Gastroesophageal sphincter (tissue), 4 donors: Measurements from ENCODE around the gene DCDC2. TPM values are rescaled to one million over a fixed set of nuclear protein-coding genes. Genes with fewer than 3 reads are reported as not detected.
"Not testable (repeated sequence)": the region's sequence is repeated elsewhere in the genome, so short reads cannot be mapped to it uniquely, and the experiment has no call there.

Source experiments
- ATAC-seq: fragments of 150-250 bp; one replicate; pipeline ENCODE4 v1.9.1; 2016; ENCODE audit warnings: mild to moderate bottlenecking, moderate library complexity
- H3K27ac ChIP-seq, 4 donors: fragments of 200-600 bp; sonication (generic) in 3 of 4; 1 replicate in 3 of 4; 2 replicates in 1 of 4; pipeline ENCODE4 v1.5.1; 2016 to 2019
- H3K27me3 ChIP-seq: fragments of 200-600 bp; sonication (generic); one replicate; pipeline ENCODE4 v1.5.1; 2019
- H3K36me3 ChIP-seq, 2 donors: fragments of 200-600 bp; sonication (generic); one replicate each; pipeline ENCODE4 v1.5.1; 2019; ENCODE audit warnings: control low read depth in 1 of 2
- H3K4me1 ChIP-seq, 3 donors: fragments of 200-600 bp; sonication (generic); 1 replicate in 2 of 3; 2 replicates in 1 of 3; pipeline ENCODE4 v1.5.1; 2016 to 2019; ENCODE audit warnings: control low read depth in 2 of 3
- H3K4me3 ChIP-seq, 2 donors: fragments of 200-600 bp; sonication (generic); one replicate each; pipeline ENCODE4 v1.5.1; 2019; ENCODE audit warnings: mild to moderate bottlenecking in 1 of 2, moderate library complexity in 1 of 2
- H3K9me3 ChIP-seq, 3 donors: fragments of 200-600 bp; sonication (generic); one replicate each; pipeline ENCODE4 v1.5.1; 2017 to 2019; ENCODE audit warnings: control low read depth in 2 of 3
- EP300 ChIP-seq: sonication (generic); formaldehyde crosslinking; IDR thresholded peaks from one replicate; pipeline ENCODE4 v1.6.1; 2017; ENCODE audit warnings: antibody characterized with exemption, mild to moderate bottlenecking
- POLR2A ChIP-seq, 2 donors: fragments of 450-650 bp; IDR thresholded peaks; one replicate each; pipeline ENCODE4 v1.6.1; 2017; ENCODE audit warnings: antibody characterized with exemption in 2 of 2, mild to moderate bottlenecking in 2 of 2, moderate library complexity in 1 of 2
- POLR2AphosphoS5 ChIP-seq: sonication (generic); formaldehyde crosslinking; IDR thresholded peaks from one replicate; pipeline ENCODE4 v1.6.1; 2017; ENCODE audit warnings: antibody characterized with exemption
- WGBS, 2 donors: methylation state at CpG; one replicate each; pipeline ENCODE4 v1.1.5; 2018; ENCODE audit warnings: low coverage in 1 of 2; 5-methylcytosine and 5-hydroxymethylcytosine counted together
- total RNA-seq, 4 donors: library from RNA; depleted of rRNA; stranded (reverse); fragments of >200 nt; gene quantifications; one replicate each; pipeline ENCODE4 v1.1.0, GENCODE V29; 2016
- TF ChIP-seq, protein P1 (sequence below), 4 experiments: fragments of 200-600 bp in 2 of 4; fragments of 450-650 bp in 2 of 4; sonication (generic) in 1 of 4; IDR thresholded peaks; one replicate each; pipeline ENCODE4 v1.5.1; 2017 to 2019; ENCODE audit warnings: antibody characterized with exemption in 4 of 4, mild to moderate bottlenecking in 2 of 4, moderate library complexity in 2 of 4

The DCDC2 gene
- total RNA-seq, 4 donors from 2014 or later: 0.15 TPM; not detected in 3

DNA sequence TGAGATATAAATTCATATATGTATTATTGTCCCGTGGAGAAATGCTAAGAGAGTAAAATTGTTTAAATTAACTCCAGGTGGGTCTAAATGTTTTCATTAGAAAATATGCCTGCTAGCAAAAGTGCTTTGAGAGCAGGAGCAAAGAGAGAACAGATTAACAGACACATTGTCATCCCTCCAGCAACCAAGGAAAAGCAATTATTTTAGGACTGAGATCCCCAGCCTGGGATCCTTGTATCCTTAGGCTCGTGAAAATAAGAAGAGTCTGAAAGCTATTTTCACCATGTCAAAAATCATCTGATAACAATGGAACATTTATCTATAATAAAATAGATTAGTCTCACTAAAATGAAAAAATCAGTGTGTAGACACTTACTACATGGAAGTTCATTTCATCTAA is 33.3 kb upstream of the DCDC2 start:
- Histone ChIP-seq H3K27me3 (peaks cover 9% of the 10 kb centered on the region), H3K27ac (no peak overlapping the region), H3K9me3 (no peaks in the 10 kb centered on the region), H3K36me3 (no peaks in the 10 kb centered on the region), H3K4me1 (no peaks in the 10 kb centered on the region), H3K4me3 (no peak overlapping the region)
- WGBS, 2 donors: 25 to 41% methylated on average over 2 of the region's 2 CpGs
- TF ChIP-seq POLR2A (IDR thresholded peaks at IDR 0.05) (no peak), POLR2AphosphoS5 (no peak), EP300 (no peak)
- TF ChIP-seq, protein P1, sequence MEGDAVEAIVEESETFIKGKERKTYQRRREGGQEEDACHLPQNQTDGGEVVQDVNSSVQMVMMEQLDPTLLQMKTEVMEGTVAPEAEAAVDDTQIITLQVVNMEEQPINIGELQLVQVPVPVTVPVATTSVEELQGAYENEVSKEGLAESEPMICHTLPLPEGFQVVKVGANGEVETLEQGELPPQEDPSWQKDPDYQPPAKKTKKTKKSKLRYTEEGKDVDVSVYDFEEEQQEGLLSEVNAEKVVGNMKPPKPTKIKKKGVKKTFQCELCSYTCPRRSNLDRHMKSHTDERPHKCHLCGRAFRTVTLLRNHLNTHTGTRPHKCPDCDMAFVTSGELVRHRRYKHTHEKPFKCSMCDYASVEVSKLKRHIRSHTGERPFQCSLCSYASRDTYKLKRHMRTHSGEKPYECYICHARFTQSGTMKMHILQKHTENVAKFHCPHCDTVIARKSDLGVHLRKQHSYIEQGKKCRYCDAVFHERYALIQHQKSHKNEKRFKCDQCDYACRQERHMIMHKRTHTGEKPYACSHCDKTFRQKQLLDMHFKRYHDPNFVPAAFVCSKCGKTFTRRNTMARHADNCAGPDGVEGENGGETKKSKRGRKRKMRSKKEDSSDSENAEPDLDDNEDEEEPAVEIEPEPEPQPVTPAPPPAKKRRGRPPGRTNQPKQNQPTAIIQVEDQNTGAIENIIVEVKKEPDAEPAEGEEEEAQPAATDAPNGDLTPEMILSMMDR (IDR thresholded peaks at IDR 0.05): no peak
- no peak for ATAC-seq

- Histone ChIP-seq H3K4me3 (no peak overlapping the region), H3K27ac (no peak overlapping the region), H3K9me3 (no peaks in the 10 kb centered on the region), H3K36me3 (no peaks in the 10 kb centered on the region), H3K4me1 (no peaks in the 10 kb centered on the region), H3K27me3 (no peaks in the 10 kb centered on the region)
- TF ChIP-seq EP300 (no peak), POLR2A (IDR thresholded peaks at IDR 0.05) (no peak), POLR2AphosphoS5 (no peak)
- TF ChIP-seq, protein P1 (IDR thresholded peaks at IDR 0.05): no peak
- ATAC-seq: no peak
- WGBS, 2 donors: 45 to 83% methylated on average over 1 of the region's 1 CpG
Observed at GRCh38 chr6:24387818-24388217, 30.0 kb upstream of the DCDC2 start.

- H3K4me3 ChIP-seq: no peak overlapping the region
- ATAC-seq: no peak
- no peaks in the 10 kb centered on the region for H3K36me3 ChIP-seq
- H3K4me1 ChIP-seq: no peaks in the 10 kb centered on the region
- H3K9me3 ChIP-seq: no peaks in the 10 kb centered on the region
- H3K27ac ChIP-seq: no peak overlapping the region
- no peak for TF ChIP-seq POLR2AphosphoS5
- TF ChIP-seq POLR2A (IDR thresholded peaks at IDR 0.05): no peak
- TF ChIP-seq, protein P1 (IDR thresholded peaks at IDR 0.05): no peak
- no peak for TF ChIP-seq EP300
- H3K27me3 ChIP-seq: no peaks in the 10 kb centered on the region
- WGBS, 2 donors: 58 to 70% methylated on average over 3 to 6 of the region's 8 CpGs
Observed at GRCh38 chr6:24385536-24386269, 27.8 kb upstream of the DCDC2 start.

GRCh38 chr6:24384369-24385130 is 26.7 kb upstream of the DCDC2 start:
- not testable (repeated sequence) for ATAC-seq, H3K36me3 ChIP-seq, H3K9me3 ChIP-seq, H3K27ac ChIP-seq, H3K27me3 ChIP-seq, H3K4me3 ChIP-seq, H3K4me1 ChIP-seq
- WGBS, 2 donors: 81 to 85% methylated on average over 4 to 5 of the region's 5 CpGs

- not testable (repeated sequence) for ATAC-seq, H3K27me3 ChIP-seq, H3K4me1 ChIP-seq, H3K27ac ChIP-seq, H3K4me3 ChIP-seq, H3K36me3 ChIP-seq, H3K9me3 ChIP-seq
- WGBS, 2 donors: 91 to 100% methylated on average over 2 to 6 of the region's 9 CpGs
Observed at GRCh38 chr6:24382891-24383494, 25.1 kb upstream of the DCDC2 start.

- H3K4me1 ChIP-seq: no peaks in the 10 kb centered on the region
- no peak for ATAC-seq
- H3K36me3 ChIP-seq: no peaks in the 10 kb centered on the region
- WGBS, 2 donors: 93 to 100% methylated on average over 1 of the region's 1 CpG
- TF ChIP-seq EP300 (no peak), POLR2A (IDR thresholded peaks at IDR 0.05) (no peak), POLR2AphosphoS5 (no peak)
- TF ChIP-seq, protein P1 (IDR thresholded peaks at IDR 0.05): no peak
- H3K4me3 ChIP-seq: no peak overlapping the region
- H3K27ac ChIP-seq: no peak overlapping the region
- no peaks in the 10 kb centered on the region for H3K9me3 ChIP-seq
- H3K27me3 ChIP-seq: no peaks in the 10 kb centered on the region
Observed at GRCh38 chr6:24382220-24382540, 24.3 kb upstream of the DCDC2 start.
